Measurements from ENCODE around the gene BLCAP. TPM values are rescaled to one million over a fixed set of nuclear protein-coding genes. Genes with fewer than 3 reads are reported as not detected.
"Not testable (repeated sequence)": the region's sequence is repeated elsewhere in the genome, so short reads cannot be mapped to it uniquely, and the experiment has no call there.

The BLCAP gene
- total RNA-seq, 1 donor, result 31.0 TPM

- DNase-seq (ENCODE audit: low read depth in 2 of 3, low spot score in 2 of 3), result no peak
These were observed 31.1 kb upstream of the BLCAP start for GRCh38 chr20:37558779-37559178.

- DNase-seq (ENCODE audit: low read depth in 2 of 3, low spot score in 2 of 3), result no peak
These were observed 30.6 kb upstream of the BLCAP start for GRCh38 chr20:37558306-37558705.

- no peak for DNase-seq (ENCODE audit: low read depth in 2 of 3, low spot score in 2 of 3)
These were observed 28.9 kb upstream of the BLCAP start for GRCh38 chr20:37556538-37556937.

DNA sequence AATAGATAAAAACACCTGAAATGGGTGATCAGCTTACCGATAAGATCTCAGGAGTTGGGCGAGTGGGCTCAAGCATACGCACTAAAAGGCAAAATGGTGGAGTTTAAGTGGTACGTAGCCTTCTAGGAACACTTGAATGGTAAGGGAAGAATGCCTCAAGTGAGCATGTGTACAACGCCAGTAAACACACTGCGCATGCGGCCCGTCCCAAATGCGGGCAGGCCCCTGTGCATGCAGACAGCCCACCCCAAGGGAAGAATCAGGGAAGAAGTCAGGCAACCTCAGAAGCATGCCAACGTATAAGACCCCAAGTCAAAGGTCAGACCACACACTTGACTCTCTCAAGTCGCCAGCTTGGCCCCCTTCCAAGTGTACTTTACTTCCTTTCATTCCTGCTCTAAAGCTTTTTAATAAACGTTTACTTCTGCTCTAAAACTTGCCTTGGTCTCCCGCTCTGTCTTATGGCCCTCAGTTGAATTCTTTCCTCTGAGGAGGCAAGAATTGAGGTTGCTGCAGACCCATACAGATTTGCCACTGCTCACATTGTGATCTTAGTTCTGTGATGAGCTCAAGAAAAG is 27.1 kb upstream of the BLCAP start:
- DNase-seq (ENCODE audit: low read depth in 2 of 3, low spot score in 2 of 3), result not testable (repeated sequence)

DNA sequence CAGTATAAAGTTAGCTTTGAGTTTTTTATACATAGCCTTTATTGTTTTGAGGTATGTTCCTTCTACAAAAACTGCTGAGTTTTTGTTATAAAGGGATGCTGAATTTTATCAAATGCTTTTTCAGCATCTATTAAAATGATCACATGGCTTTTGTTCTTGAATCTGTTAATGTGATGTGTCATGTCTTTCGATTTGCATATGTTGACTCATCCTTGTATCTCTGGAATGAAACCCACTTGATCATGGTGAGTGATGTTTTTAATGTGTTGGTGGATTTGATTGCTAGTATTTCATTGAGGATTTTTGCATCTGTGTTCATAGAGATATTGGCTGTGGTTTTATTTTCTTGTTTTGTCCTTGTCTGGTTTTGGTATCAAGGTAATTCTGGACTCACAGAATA is 24.7 kb upstream of the BLCAP start:
- no peak for DNase-seq (ENCODE audit: low read depth in 2 of 3, low spot score in 2 of 3)

DNA sequence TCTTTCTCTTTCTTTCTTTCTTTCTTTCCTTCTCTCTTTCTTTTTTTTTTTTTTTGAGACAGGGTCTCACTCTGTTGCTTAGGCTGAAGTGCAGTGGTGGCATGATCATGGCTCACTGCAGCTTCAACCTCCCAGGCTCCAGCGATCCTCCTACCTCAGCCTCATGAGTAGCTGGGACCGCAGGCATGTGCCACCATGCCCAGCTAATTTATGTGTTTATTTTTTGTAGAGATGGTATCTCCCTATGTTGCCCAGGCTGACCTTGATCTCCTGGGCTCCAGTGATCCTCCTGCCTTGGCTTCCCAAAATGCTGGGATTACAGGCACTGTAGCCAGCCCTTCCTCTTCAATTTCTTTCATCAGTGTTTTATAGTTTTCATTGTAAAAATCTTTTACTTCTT is 24.0 kb upstream of the BLCAP start:
- not testable (repeated sequence) for DNase-seq (ENCODE audit: low read depth in 2 of 3, low spot score in 2 of 3)

- DNase-seq (ENCODE audit: low read depth in 2 of 3, low spot score in 2 of 3), result not testable (repeated sequence)
These were observed 22.6 kb upstream of the BLCAP start for GRCh38 chr20:37550101-37550920.

DNA sequence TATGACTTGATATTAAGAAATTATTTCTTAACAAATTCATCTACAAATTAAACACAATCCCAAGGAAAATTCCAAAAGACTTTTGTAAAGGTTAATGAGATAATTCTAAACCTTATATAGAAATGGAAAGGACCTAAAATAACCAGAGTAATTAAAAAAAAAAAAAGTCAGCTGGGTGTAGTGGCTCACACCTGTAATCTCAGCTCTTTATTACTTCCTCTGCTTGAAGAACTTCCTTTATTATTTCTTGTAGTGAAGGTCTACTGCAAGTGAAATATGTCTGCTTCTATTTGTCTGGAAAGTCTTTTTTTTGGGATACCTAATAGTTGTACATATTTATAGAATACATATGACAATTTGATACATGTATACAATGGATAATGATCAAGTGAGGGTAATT is 20.2 kb upstream of the BLCAP start:
- no peak for DNase-seq (ENCODE audit: low read depth in 2 of 3, low spot score in 2 of 3)

GRCh38 chr20:37545516-37545915 is 17.8 kb upstream of the BLCAP start:
- no peak for DNase-seq (ENCODE audit: low read depth in 2 of 3, low spot score in 2 of 3)

DNA sequence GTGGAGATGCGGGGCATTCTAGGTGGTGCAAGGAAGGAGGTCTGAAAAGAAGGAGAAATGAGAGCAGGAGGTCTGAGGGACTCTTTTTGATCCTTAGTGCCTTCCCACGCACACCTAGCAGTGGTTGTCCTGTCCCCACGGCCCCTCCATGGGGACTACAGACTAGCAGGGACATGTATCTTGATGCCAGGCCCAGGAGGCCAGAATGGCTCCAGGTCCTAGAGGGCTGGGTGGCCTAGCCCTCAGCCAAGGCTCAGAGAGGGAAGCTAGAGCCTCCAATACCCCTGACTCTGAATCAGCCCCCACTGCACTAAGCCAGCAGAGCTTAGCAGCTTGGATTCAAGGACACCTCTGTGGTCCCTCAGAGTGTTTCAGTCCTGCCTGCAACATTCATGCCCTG is 16.7 kb upstream of the BLCAP start:
- no peak for DNase-seq (ENCODE audit: low read depth in 2 of 3, low spot score in 2 of 3)

GRCh38 chr20:37543828-37544227 is 16.2 kb upstream of the BLCAP start:
- DNase-seq (ENCODE audit: low read depth in 2 of 3, low spot score in 2 of 3), result peak in 1 of 3 donors; percentile 36

DNA sequence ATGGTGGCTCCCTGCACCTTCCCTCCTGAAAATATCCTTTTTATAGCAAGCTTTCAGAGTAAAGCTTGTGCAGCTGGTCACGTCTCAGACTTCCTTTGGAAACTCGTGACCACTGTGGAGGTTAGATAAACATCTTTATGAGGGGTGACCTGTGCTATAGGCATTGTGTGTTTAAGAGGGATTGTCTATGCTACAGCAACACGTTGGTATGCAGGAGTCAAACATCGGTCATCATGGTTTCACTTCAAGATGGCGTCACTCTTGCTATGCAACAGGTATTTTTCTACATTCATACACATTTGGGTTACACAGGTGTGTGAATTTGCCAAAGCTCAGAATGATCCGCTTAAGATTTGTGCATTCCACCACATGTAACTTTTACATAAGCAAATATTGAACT is 14.6 kb upstream of the BLCAP start:
- no peak for DNase-seq (ENCODE audit: low read depth in 2 of 3, low spot score in 2 of 3)

DNA sequence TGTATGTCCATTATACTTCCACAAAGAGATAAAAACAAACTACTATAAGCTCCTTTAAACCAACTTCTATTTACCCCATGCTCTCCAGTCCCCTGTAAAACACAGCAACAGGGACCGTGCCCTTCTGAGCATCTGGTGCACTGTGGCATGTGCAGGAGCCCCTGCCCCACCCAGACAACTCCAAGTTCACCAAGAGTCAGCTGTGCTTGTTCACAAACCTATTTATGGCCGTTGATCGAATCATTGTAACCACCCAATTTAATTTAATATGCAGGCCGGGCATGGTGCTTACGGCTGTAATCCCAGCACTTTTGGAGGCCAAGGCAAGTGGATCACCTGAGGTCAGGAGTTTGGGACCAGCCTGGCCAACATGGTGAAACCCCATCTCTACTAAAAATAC is 13.7 kb upstream of the BLCAP start:
- DNase-seq (ENCODE audit: low read depth in 2 of 3, low spot score in 2 of 3), result no peak

- DNase-seq (ENCODE audit: low read depth in 2 of 3, low spot score in 2 of 3), result not testable (repeated sequence)
These were observed 13.2 kb upstream of the BLCAP start for GRCh38 chr20:37540838-37541237.

GRCh38 chr20:37540001-37540400 is 12.3 kb upstream of the BLCAP start:
- DNase-seq (ENCODE audit: low read depth in 2 of 3, low spot score in 2 of 3), result no peak

DNA sequence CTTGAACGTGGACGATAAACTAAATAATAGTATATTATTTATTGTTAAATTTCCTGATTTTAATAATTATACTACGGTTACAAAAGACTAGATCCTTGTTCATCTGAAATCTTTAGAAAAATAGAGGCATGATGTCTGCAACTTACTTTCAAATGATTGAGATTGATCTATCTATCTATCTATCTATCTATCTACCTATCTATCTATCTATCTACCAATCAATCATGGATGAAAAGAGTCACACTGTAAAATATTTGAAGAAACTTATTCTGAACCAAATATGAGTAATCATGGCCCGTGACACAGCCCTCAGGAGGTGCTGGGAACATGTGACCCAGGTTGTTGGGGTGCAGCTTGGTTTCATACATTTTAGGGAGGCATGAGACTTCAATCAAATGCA is 11.7 kb upstream of the BLCAP start:
- DNase-seq (ENCODE audit: low read depth in 2 of 3, low spot score in 2 of 3), result no peak

- peak in 1 of 3 donors; percentile 20 for DNase-seq (ENCODE audit: low read depth in 2 of 3, low spot score in 2 of 3)
These were observed 10.3 kb upstream of the BLCAP start for GRCh38 chr20:37538003-37538402.

DNA sequence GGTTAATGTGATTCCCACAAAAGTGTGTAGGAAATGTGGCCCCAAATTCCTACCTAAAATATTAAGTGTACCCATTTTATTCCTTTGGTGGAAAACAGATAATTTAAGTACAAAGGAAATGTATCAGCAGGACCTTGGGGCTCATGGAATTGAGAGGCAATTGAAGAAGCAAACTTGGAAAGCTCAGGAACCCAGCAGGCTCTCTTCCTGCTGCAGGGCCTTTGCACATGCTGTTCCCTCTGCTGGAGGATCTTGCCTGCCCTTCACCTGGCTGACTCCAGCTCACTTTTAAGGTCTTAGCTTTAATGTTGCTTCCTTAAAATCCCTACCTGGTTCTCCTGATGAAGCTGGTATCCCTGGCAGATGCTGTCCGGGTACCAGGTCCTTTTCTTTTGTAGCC is 9.8 kb upstream of the BLCAP start:
- DNase-seq (ENCODE audit: low read depth in 2 of 3, low spot score in 2 of 3), result no peak

GRCh38 chr20:37535443-37536132 is 7.9 kb upstream of the BLCAP start:
- no peak for DNase-seq (ENCODE audit: low read depth in 2 of 3, low spot score in 2 of 3)

- peak; percentile 42 to 88 (median 72) for DNase-seq (ENCODE audit: low read depth in 2 of 3, low spot score in 2 of 3)
These were observed 6.9 kb upstream of the BLCAP start for GRCh38 chr20:37534401-37535157.

GRCh38 chr20:37533154-37533715 is 5.6 kb upstream of the BLCAP start:
- DNase-seq (ENCODE audit: low read depth in 2 of 3, low spot score in 2 of 3), result no peak

Data from hematopoietic multipotent progenitor cell (in vitro differentiated cells).